ENCODE results near the gene BFSP2.

Gene BFSP2

DNA sequence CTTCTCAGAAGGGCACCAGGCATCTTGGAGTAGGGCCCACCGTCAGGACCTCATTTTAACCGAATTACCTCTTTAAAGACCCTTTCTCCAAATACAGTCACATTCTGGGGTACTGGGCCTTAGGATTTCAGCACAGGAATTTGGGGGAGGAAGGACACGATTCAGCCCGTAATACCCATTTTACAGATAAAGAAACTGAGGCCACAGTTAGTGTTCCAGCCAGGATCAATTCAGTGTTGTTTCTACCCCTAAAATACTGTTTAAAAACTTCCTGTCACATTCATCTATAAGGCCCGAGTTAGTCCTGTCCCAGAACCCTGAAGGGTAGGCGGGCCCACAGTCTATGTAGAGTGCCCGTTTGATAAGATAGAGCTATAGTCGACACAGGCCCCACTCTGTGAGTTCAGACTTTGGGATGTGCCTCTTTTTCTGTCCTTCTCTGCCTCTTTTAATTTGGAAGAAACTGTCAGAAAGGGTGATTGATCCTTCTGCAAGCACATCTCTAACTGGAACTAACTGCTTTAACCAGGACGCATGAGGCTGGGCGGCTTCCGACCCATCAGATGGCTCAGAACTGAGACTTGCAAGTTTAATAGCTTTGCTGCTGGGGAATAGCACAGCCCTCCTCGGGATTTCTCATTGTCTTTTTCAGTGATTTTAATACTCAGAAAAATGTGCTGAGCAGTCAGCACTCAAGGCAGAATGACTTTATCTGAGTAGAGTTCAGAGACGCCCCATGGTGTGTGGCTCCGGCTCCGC is 19.5 kb downstream of the BFSP2 start:
- no peak for DNase-seq

- DNase-seq = no peak
These were observed 25.3 kb downstream of the BFSP2 start for GRCh38 chr3:133424937-133425869.

GRCh38 chr3:133425898-133426297 is 26.0 kb downstream of the BFSP2 start:
- no peak for DNase-seq

- no peak for DNase-seq
These were observed 26.9 kb downstream of the BFSP2 start for GRCh38 chr3:133426721-133427120.

DNA sequence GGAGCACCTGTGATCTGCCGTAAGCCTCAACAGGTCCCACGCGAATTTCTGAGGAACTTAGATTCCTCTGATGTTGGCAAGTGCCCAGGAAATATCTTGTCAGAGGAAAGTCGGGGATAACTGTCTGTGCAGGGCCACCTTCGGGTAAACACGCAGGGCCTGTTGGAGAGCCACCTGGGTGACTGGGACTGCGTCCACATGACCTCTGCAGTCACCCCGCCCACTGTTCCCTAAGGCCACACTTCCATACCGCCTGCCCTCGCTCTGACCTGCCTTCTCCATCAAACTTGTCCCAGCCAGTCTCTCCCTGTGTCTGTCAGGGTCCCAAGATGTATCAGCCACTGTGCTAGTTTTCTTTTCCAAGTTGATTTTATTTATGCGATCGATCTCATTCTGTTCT is 28.7 kb downstream of the BFSP2 start:
- no peak for DNase-seq

DNA sequence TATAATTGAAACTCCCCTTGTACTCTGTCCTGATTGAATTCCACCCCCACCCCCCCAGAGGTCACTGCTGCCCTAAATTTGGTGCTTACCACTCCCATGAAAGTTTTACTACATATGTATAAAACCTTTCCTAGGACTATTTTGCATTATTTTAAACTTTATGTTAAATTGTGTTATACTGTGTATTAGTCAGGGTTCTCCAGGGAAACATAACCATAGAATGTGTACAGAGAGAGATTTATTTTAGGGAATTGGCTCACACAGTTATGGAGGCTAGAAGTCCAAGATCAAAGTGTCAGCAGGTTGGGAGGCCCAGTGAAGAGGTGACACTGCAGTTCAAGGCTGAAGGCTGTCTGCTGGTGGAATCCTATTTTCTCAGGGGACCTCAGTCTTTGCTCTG is 29.2 kb downstream of the BFSP2 start:
- DNase-seq = no peak

GRCh38 chr3:133439563-133439962 is 39.7 kb downstream of the BFSP2 start:
- no peak for DNase-seq

DNA sequence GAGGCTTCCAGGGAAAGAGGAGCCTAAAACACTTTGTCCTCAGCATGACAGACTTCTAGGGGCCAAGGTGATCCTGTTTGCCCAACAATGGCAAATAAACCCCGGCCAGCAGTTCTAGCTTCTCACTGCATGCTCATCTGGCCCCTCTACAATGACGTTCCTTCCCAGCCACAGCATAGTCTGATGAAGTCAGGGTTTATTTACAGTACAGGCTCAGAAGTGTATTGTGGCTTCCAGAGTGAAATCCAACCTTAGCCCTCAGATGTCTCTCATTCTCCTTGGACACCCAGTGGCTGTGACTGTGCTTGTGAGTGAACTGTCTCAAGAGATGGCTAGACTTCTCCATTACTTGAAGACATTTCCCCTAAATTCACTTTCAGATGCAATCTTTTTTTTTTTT is 40.8 kb downstream of the BFSP2 start:
- DNase-seq = no peak

DNA sequence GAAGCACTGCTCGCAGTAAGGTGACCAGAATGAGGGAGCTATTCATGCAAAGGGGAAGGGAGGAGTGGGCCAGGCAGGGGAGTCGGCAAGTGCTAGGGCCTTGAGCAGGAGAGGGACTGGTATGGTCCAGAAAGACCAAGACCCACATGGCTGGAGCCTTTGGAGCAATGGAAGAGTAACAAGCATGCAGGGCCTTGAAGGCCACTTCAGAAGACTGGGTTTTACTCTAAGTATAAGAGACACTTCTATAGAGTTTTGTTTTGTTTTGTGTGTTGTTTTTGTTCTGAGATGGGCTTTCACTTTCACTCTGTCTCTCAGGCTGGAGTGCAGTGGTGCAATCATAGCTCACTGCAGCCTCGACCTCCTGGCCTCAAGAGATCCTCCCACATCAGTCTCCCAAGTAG is 42.0 kb downstream of the BFSP2 start:
- DNase-seq = no peak

DNA sequence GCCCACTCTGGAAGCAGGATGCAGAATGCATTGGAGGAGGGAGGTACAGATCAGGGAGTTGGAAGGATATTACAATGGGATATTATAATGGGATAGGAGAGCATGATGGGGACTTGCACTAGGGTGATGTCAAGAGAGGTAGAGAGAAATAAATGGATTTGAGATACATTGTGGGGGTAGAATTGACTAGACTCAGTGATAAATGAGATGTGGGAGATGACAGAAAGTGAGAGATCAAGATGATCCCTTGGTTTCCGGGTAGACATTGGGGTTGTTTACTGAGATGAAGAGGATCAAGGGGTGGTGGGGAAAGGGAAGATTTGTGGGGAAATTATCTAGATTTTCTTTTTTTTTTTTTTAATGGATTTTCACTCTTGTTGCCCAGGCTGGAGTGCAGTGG is 42.7 kb downstream of the BFSP2 start:
- no peak for DNase-seq

DNA sequence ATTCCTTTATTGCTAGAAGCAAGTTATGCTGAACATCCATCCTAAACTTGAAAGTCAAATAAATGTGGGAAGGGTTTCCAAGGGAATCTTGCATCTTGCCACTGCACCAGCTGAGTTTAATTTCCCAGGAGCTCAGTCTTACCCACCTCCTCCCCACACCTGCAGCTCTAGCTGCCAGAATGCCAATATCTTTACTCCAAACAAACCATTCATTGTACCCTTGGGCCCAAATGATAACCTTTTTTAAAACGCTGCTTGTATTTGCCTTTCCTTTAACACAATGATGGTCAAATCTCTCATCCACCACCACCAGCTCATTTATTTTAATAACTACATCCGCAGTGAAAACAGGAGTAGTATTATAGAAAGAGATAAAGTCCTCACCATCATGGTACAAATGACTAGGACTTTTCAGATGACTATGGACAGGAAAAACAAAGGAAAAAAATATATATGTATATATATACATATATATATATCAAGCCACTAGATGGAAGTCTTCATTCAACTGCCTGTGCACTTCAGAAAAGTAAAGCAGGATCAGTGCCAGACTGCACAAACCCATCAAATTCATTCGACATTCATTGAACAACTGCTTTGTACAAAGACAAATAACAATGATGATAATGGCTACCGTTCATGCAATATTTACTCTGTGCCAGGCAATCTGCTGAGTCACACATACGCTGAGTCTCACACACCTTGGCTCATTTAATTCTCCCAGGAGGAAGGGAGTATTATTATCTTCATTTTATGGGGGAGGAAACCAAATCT is 44.0 kb downstream of the BFSP2 start:
- peak; percentile 29 for DNase-seq

GRCh38 chr3:133444423-133444774 is 44.5 kb downstream of the BFSP2 start:
- DNase-seq = no peak

GRCh38 chr3:133445108-133445507 is 45.3 kb downstream of the BFSP2 start:
- DNase-seq = no peak

GRCh38 chr3:133447750-133448477 is 48.1 kb downstream of the BFSP2 start:
- DNase-seq = no peak

- DNase-seq = no peak
These were observed 48.7 kb downstream of the BFSP2 start for GRCh38 chr3:133448478-133449122.

GRCh38 chr3:133451309-133451708 is 51.5 kb downstream of the BFSP2 start:
- no peak for DNase-seq

DNA sequence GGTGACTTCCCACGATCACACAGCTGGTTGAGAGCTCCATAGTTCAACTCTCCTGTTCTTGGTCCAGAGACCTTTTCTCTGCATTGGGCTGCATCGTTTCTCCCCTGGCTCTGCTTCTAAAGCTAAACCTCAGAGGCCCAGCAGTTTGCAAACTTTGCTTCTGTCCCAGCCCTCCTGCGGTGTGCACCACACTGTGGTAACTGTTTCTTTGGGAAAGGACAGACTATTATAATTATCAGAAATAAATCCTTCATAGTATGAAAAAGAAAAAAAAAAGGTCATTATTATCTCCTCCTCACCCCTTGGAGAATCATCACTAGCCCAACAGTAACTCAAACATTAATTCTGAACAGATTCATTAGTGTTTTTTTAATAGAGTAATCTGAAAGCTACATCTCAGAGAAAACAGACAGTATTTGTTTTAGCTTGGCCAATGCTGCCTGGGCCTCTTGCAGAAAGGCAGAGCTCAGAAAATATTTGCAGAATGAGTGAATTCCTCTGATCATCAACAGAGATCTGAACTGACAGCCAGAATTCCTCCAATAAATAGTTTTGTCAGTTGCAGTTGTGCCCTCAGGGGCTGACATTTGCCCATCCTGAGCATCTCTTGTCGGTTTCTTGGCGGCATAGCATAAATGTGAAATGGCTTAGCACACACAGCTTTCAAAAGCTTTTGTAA is 52.9 kb downstream of the BFSP2 start:
- DNase-seq = no peak

GRCh38 chr3:133453383-133453782 is 53.5 kb downstream of the BFSP2 start:
- no peak for DNase-seq

GRCh38 chr3:133455281-133455680 is 55.4 kb downstream of the BFSP2 start:
- DNase-seq = no peak

- DNase-seq = no peak
These were observed 56.1 kb downstream of the BFSP2 start for GRCh38 chr3:133455960-133456359.

DNA sequence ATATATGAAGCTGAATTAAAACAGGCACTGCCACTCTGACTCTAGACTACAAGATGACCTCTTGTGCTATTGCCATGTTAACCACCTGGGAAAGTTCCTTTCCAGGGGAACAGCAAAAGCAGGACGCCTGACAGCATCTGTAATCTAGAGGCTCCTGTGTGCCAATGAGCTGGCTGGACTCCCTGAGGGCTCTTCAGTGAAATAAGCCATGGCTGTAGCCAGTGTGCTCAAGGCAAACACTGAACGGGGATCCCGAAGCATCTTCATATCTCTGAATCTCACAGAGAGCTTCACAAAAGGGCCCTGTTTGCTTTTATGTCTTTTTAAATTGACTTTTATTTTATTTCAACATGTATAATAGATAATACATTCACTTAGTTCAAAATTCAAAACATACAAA is 57.2 kb downstream of the BFSP2 start:
- no peak for DNase-seq
